HG02798 (cell line): Measurements from ENCODE around the gene MYL2.
A peak's percentile ranks its signal among the peaks of the same experiment; 100 is the strongest.

Source experiments
- ATAC-seq: cut with Tn5 transposase; IDR thresholded peaks from one replicate; pipeline ENCODE4 v1.9.1; 2021; ENCODE audit warnings: mild to moderate bottlenecking; ENCODE audit not compliant: unreplicated experiment, poor library complexity

Gene MYL2

GRCh38 chr12:110930348-110931314 is 10.3 kb upstream of the MYL2 start:
- no peak for ATAC-seq

- ATAC-seq: no peak
Observed at GRCh38 chr12:110929818-110930217, 9.4 kb upstream of the MYL2 start.

DNA sequence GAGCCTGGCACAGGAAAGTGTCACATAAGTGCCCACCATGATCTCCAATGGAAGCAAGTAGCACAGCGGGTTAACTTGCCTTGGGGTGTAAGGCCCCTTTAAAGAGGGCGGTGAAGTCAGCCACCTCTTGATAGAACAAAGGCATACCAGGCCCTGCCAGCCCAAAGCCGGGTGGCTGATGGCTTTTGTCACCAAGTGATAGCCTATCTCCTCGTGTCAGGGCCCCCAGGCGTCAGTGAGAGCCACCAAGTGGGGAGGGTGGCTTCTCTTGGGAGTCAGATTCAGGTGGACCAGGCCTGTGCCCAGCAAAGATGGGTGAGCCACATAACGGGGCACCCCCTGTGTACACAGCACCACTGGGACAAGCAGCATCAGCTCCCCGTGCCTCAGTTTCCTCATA is 8.3 kb upstream of the MYL2 start:
- no peak for ATAC-seq

- no peak for ATAC-seq
Observed at GRCh38 chr12:110927546-110927945, 7.2 kb upstream of the MYL2 start.

DNA sequence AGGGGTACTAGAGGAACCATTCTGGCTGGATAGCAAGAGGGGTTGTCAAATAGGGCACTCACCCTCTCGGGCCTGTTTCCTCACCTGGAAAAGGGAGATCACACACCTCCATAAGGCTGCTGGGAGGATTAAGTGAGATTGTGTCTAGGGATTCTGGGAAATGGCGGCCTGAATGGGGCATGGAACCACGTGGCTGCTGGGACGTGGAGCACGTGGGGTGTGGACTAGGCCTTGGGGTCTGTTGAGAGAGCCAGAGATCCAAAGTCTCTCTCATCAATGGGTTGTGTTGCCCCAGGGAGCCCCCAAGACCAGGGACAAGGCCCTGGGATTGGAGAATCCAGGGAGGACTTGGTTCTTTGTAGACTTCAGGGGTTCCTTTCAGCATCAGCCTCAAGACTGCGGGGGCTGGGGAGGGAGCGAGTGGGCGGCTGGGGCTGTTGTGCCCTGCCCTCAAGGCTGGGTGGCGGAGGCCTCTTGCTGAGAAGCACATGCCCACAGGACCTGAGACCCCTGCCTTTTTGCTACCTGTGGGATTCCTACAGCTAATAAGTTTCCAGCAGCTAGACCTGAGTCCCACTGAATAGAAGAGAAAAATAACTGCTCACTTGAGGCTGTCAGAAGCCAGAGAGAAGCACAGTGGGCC is 3.4 kb upstream of the MYL2 start:
- ATAC-seq: no peak

GRCh38 chr12:110923192-110923591 is 2.8 kb upstream of the MYL2 start:
- ATAC-seq: no peak

GRCh38 chr12:110922652-110923051 is 2.3 kb upstream of the MYL2 start:
- ATAC-seq: no peak

GRCh38 chr12:110921262-110921661 is 883 bp upstream of the MYL2 start:
- no peak for ATAC-seq

- ATAC-seq: no peak
Observed at GRCh38 chr12:110919720-110920119, 659 bp downstream of the MYL2 start.

- ATAC-seq: no peak
Observed at GRCh38 chr12:110917961-110918360, 2.4 kb downstream of the MYL2 start.

- no peak for ATAC-seq
Observed at GRCh38 chr12:110917467-110917866, 2.9 kb downstream of the MYL2 start.

GRCh38 chr12:110916295-110916875 is 4.0 kb downstream of the MYL2 start:
- ATAC-seq: no peak

- ATAC-seq: peak; percentile 99
Observed at GRCh38 chr12:110913119-110914056, 7.0 kb downstream of the MYL2 start.

- no peak for ATAC-seq
Observed at GRCh38 chr12:110912263-110912662, 8.1 kb downstream of the MYL2 start.

DNA sequence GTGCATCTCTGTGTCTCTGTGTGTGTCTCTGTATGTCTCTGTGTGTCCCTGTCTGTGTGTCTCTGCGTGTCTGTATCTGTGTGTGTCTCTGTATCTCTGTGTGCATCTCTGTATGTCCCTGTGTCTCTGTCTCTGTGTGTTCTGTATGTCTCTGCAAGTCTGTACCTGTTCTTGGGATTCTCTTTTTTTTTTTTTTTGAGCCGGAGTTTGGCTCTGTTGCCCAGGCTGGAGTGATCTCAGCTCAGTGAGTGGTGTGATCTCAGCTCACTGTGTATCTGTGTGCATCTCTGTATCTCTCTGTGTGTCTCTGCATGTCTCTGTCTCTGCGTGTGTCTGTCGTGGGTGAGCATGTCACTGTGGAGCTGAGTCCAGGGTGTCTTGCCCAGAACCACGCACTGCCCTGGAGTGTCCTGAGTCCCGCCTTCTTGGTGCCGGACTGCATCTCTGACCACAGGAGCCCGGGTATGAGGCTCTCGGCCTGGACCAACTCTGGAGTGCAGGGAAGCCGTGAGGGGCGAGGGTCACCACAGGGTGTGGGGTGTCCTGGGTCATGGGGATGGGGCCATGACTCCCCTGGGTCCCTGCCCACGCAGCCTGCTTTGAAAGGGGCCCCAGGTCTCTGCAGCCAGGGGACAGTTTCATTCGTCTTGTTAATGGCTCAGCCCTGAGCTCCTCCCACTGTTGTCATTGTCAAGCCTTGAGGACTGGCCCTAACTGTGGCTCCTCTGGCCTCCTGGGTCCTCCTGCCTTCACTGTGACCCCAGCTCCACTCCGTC is 11.8 kb downstream of the MYL2 start:
- ATAC-seq: no peak

DNA sequence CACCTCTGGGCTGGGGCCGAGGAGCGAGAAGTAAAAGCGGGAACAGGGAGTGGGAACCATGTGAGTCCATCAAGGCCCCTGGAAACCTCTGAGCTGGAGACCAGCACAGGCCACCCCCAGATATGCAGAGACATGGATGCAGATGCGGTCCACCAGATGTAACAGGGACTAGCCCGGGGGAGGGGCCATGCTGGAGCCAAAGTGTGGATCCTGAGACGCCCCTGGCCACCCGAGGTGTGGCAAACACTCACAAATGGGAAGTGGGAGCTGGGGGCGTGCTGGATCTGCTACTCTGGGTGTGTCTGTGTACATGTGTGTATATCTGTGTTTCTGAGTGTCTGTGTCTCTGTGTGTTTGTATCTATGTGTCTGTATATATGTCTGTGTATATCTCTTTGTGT is 12.8 kb downstream of the MYL2 start:
- no peak for ATAC-seq

GRCh38 chr12:110906985-110907384 is 13.4 kb downstream of the MYL2 start:
- ATAC-seq: no peak

DNA sequence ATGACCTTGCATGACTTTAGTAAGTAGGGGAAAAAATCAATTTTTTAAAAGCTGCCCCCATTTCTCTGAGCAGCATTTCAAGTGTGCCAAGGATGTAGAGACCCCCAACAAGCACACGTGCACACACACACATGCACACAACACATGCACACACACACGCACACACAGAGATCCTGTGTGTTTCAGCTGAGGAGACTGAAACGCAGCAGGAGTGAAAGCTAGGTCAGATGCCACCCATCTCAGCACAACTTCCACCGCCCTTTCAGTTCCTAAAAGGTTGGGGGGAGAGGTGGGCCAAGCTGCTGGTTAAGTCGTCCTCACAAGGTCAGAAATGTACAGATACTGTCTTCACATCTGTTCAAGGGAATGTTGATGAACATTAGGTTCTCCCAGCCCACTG is 13.9 kb downstream of the MYL2 start:
- ATAC-seq: no peak

- ATAC-seq: no peak
Observed at GRCh38 chr12:110906083-110906482, 14.3 kb downstream of the MYL2 start.
